Stimulated activated CD8-positive, alpha-beta memory T cell treated with anti-CD3 and anti-CD28 coated beads, Interleukin-15, amount 100 ng/mL, for 24 hours (primary cell): ENCODE results near the gene TBC1D8.
"Not testable (repeated sequence)": the region's sequence is repeated elsewhere in the genome, so short reads cannot be mapped to it uniquely, and the experiment has no call there.

Experiments used
- DNase-seq: peaks from one replicate; pipeline ENCODE4 v3.0.0-alpha.2; 2020; ENCODE audit warnings: low read depth

Gene TBC1D8

DNA sequence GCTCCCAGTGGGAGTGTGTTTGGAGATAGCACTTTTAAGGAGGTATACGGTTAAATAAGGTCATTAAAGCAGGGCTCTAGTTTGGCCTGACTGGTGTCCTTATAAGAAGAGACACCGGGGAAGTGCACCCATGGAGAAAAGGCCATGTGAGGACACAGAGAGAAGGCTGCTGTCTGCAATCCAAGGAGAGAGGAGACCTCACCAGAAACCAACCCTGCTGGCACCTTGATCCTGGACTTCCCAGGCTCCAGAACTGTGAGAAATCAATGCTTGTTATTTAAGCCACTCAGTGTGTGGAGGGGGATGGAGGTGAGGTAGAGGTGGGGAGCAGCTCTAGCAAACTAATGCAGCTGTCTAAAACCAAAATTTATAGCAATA, 87.1 kb downstream of the TBC1D8 start:
- DNase-seq, result no peak

DNA sequence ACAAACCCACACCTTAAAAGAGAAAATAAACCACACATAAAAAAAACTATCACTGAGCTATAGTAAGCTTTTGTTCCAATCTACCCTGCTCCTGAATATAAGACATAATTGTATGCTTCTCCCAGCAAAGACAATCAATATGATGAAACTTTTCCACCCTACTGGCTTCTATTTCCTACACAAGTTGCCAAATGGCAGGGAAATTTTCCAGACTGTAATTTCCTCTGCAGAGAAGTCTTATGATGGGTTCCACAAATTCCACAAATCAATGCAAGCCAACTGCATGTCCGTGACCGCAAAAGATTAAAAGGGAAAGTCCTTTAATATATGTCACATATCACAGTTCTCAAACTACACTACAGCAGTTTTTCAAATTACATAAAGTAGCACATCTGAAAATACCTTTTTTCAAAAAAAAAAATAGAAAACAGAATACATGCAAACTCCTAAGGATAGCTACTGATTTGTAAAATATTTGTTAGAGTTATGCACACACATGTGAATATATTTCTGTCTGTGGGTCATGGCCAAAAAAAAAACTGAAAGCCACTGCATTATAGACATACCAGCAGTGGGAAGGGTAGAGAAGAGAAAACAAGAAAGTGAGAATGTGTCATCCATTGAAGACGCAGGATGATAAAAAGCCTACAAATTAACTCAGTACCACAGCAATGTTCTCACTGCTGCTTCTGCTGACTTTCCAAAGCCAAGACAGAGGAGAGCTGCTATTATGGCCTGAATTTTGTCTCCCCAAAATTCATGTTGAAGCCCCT, 87.6 kb downstream of the TBC1D8 start:
- DNase-seq, result no peak

DNA sequence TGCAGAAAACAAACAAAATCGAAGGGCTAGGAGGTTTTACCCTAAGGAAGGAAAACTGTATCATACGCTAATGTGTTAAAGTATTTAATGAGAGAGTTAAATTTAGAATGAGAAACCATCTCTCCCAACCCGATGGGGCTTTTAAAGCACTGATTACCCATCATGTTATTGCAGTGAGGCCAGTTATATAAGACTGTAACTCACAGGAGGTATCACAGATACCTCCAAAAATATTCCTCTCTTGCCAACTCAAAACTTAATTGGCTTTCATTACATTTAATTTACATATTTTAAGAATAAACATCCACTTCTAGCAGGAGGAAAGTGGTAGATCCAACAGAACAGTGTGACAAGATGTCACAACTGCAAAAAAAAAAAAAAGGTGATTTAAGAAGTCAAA, 92.8 kb downstream of the TBC1D8 start:
- DNase-seq, result no peak

DNA sequence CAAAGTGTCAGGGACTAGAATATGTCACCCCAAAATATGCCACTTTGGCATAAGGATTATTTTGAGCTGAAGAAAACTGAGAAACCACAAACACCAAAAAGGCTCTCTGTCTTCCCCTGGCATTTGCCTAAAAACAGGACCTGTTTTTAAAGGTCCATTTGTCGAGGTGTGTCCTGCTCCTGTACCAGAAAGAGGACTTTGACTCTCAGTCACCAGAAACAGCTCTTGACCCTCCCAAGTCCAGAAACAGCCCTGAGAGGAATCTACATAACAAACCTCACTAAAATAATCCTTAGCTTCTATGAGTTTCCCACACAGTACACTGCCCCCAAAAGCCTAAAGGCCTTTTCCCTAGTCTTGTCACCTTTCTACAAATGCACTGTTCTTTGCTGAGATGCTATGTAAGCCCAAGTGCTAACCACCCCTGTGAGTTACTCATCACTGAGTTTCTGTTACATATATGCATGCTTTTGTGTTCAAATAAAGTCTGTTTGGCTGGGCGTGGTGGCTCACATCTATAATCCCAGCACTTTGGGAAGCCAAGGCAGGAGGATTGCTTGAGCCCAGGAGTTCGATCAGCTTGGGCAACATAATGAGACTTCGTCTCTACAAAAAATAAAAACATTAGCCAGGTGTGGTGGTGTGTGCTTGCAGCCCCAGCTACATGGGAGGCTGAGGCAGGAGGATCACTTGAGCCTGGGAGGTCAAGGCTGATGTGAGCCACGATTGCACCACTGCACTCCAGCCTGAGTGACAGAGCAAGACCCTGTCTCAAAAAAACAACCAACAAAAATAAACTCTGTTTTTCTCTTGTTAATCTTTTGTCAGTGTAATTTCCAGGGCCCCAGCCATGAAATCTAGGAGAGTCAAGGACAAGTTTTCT, 93.9 kb downstream of the TBC1D8 start:
- no peak for DNase-seq

DNA sequence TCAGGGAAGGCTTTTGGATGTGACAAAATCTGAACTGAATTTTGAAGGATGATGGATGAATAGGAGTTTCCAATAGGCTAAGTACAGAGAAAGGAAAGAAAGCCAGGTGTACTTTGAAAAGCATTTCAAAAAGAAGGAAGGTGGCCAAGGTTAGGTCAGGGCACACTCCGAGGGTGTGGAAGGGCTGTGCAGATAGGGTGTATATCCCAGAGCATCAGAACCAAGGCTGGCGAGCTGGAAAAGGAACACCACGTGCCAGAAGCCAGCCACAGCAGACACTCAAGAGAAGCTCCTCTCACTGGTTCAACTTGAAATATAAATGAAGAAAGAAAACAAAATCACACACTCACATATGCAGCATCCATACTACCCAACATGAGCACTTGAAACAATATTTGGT, 98.1 kb downstream of the TBC1D8 start:
- DNase-seq, result no peak

DNA sequence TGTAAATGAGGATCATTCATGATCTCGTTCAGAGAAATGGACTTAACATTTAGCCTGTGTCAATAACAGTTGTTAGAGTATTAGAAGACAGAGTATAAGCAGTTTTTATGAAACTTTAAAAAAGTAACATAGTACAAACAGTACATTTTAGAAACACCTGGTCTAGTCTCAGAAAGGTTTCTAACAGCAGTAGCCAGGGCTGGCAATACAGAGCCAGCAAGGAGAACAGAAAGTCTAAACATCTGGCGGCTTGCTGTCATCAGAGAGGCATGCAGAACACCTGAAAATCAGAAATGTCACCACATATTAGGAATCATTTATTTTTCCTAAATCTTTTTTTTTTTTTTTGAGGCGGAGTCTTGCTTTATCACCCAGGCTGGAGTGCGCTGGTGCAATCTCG, 99.0 kb downstream of the TBC1D8 start:
- DNase-seq, result no peak

DNA sequence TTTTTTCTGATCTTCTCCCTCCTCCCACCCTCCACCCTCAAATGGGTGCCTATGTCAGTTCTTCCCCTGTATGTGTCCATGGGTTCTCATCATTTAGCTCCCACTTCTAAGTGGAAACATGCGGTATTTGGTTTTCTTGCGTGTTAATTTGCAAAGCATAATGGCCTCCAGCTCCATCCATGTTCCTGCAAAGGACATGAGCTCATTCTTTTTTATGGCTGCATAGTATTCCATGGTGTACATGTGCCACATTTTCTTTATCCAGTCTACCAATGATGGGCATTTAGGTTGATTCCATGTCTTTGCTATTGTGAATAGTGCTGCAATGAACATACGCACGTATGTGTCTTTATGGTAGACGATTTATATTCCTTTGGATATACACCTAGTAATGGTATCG, 100.3 kb downstream of the TBC1D8 start:
- DNase-seq, result not testable (repeated sequence)

DNA sequence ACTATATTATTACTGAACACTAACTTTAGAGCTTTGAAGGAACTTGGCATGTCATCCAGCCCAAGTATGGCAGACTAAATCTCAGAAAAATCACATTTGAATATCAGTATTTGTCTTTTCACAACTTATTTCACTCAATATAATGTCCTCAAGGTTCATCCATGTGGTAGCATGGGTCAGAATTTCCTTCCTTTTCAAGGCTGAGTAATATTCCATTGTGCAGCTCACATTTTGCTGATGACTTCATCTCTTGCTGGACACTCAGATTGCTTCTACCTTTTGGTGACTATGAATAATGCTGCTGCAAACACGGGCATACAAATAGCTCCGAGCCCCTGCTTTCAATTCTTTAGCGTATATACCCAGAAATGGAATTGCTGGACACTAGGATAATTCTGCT, 102.4 kb downstream of the TBC1D8 start:
- no peak for DNase-seq

DNA sequence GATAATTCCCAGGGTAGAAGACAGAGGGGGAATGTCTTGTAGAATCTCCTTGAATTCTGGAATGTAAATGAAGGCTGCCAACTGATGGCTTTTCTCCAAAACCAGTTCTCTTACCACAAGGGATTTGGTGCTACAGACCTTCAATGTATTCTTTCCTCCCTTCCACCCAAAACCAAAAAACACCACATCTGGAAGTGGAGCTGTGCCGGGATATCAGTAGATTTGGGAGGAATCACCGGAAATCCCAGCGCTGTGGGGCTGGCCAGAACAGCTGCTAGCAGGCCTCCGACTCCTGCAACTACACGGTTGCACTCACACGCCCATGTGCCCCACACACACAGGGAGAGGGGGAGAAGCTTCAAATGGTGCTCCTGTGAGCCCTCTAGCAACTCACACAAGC, 103.4 kb downstream of the TBC1D8 start:
- DNase-seq, result no peak

DNA sequence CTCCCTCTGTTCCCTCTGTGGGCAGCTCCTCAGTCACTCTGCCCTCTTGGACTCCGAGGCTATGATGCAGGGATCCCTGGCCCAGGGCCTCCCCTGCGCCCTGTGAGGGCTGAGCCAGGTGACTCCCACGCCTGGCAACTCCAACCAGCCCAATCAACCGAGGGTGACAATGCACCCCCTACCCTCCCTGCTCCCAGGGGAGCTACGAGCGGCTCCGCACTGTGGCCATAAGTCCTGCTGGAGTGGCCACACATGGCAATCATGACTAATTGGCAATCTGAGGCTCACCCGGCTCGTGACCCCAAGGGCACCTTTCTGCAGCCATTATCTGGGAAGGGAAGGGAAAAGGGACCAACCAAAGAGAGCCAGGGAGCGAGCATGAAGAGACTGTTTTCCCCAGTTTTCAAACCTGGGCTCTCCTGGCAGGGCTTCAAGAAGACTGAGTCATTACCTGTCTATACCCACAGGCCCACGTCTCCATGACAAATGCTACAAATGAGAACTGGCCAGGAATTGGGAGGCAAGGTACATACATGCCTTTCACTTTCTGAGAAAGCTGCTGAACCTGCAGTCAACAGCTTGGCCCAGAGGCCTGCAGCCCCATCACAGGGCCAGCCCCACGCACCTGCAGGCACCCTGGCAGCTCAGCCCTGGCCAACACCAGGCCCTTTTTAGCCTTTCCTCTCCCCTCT, 104.0 kb downstream of the TBC1D8 start:
- DNase-seq, result no peak

DNA sequence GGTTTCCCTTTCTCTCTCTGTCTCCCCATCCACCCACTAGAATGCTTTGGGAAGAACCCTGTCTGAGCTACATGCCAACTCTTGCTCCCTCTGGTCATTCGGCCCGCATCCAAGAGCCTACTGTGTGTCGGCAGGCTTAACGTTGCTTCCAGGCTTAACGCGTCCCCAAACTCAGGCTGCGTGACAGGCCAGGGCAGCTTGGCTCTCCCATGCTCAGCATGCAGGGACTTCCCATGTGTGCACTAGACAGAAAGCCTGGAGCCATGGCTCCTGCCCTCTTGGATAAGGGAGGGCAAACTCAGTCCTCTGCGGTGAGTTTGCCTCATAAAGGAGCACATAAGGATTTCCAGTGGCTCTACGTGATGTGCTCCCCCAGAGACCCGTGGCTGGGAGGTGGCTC, 105.9 kb downstream of the TBC1D8 start:
- DNase-seq, result no peak

DNA sequence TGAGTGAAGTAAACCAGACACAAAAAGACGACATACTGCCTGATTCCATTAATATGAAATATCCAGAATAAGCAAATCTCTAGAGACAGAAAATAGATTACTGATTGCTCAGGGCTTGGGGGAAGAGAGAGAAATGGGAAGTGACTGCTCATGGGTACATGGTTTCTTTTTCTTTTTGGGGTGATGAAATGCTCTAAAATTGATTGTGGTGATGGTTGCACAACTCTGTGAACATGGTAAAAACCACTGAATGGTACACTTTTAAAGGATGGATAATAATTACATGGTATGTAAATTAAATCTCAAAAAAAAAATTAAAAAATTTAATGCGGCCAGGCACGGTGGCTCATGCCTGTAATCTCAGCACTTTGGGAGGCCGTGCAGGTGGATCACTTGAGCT, 109.8 kb downstream of the TBC1D8 start:
- no peak for DNase-seq

DNA sequence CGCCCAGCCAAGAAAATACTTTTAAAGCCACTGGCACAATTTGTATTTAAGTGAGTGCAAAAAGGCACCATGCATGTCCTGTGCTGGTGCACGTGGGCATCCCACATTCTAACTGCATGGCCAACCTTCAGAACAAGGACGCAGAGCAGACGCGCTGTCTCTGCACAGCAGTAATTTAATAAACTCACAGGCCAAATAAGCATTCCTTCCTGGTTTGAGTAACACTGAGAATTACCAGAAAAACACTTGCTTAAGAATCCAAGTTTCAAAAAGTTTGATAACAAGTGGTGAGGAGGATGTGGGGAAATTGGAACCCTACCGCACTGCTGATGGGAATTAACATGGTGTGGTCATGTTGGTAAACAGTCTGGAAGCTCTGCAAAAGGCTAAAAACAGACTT, 110.4 kb downstream of the TBC1D8 start:
- no peak for DNase-seq

DNA sequence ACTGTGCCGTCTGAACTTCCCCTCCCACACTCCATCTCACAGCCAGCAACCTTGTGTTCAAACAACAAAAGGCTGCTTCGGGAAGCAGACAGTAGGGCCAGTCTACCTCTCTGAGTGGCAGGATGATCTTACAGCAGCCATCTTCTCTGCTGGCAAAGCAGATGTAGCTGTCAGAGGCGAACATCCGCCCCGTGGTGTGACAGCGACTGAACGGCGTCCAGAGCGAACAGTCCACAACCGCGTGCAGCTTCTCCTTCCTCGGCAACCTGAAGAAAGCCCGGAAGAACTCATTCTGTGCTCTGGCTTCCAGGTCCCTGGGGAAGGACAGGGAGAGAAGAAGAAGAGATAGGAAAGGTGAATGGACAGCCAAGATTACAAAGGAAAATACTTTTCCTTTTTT, 111.1 kb downstream of the TBC1D8 start:
- DNase-seq, result no peak

DNA sequence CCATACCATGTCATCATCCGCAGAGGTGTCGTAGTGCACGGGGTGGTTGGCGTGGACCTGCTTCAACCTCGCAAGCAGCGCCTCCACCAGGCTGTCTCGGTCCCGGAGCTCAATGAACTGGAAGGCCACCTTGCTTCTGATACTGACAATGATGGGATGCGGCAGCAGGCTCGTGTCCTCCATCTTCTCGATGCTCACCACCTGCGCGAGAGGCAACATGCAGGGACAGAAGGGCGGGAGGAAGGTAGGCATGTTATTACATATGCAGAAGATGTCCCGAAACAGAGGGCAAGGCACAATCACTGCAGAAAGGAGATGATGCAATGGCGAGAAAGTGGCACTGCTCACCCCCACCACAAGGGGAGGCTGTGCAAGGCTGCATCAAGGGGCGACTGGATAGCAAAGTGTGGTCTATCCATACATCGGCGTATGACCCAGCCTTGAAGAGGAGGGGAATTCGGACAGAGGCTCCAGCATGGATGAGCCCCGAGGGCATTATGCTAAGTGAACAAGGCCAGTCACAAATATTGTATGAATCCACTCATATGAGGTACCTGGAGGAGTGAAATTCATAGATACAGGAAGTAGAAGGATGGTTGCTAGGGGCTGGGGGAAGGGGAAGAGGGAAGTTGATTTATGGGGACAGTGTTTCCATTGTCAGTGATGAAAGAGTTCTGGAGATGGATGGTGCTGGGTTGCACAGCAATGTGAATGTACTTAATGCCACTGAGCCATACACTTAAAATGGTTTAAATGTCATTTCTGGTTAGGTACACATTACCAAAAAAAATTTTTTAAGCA, 112.5 kb downstream of the TBC1D8 start:
- DNase-seq, result no peak

DNA sequence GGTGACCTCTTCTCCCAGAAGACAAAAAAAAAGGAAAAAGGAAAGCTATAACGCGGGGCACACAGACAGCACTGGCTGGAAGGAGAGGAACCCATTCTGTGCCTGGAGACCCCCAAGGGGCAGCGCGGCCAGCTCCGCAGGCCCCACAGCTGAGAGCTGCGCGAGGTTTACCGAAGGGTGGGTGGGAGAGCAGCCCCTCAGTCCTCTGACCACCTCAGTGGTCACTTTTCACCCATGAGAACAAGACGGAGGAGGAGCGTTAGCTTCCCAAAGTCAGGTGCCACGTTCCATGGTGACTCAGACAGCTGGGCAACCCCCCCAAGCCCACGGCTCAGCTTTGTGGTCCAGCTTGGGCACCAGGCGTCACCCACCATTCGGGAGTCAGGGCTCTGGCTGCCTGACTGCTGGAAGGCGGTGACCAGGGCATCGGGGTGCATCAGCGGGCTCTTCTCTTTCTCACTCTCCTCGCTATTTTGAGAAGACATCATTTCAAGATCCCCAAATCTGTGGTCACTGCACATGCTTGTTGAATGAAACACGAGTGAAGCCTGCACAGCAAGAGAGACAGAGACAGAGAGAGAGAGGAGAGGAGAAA, 113.9 kb downstream of the TBC1D8 start:
- no peak for DNase-seq

DNA sequence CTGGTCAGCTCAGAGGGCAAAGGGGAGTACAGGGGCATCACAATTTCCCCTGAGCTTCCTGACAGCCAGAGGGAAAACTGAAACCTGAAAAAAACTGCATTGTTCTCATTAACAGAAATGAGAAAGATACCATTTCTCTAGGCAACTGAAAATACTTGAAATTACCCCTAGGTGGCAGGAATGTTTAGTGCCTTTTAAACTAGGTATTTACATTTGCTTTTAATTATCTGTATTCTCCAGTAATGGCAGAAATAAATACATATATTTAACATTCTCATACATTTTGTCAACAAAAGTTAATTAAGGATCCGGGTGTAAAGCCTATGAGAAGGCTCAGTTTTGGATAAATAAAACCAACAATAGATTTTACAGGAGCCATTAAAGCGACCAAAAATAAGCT, 114.6 kb downstream of the TBC1D8 start:
- DNase-seq, result no peak

DNA sequence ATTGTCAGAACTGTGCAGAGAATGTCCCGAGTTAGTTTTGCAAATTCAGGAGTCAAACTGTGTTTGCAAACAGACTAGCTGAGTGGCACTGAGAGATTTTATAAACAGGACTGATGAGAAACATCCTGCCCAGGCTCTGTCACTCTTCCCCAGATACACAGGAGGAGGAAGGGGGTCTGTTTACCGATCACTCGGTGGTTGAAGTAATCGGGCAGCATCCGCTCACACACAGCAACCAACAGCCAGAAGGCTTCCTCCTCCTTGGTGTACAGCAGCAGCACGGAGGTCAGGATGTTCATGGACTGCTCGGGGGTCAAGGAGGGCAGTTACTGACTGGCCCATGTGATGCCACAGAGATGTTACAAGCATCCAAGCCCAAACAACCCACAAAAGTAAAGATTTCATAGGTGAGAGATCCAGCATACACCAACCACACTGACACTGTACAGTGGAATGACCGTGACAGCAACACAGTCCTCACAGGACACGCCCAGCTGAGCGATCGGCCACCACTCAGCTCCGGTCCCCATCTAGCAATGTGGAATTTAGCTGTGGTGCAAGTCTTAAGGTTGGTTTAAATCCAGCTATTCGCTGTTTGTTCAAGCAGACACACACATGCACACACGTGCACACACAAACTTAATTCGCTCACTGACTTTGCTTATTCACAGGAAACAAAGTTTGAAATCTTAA, 119.0 kb downstream of the TBC1D8 start:
- DNase-seq, result no peak

DNA sequence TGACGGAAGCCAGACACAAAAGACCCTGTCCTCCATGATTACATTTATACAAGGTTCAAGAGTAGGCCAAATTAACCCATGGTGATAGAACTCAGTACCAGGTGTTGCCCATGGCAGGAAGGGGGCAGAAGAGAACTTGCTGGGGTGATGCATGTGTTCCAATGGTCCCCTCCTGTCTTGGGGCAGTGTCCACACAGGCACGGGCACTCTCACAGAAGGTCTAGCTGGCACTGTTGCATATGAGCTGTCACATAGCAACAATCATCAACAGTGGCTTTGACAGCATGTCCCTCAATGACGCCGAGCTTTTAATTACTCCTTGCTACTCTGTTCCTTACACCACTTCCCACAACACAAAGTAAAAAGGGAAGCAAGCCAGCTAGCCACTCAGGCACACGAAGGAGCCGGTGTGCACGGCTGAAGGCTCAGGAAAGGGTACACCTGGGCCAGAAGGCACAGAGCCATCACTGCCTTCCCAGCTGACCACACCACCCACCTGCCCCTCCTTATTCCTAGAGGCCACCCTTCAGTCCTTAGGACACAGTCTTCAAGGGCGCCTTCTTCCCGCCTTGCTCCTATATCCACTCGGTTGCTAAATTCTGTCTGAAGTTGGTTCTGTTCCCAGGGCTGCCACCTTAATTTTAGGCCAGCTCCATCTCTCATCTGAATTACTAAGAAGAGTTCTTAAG, 120.2 kb downstream of the TBC1D8 start:
- no peak for DNase-seq

DNA sequence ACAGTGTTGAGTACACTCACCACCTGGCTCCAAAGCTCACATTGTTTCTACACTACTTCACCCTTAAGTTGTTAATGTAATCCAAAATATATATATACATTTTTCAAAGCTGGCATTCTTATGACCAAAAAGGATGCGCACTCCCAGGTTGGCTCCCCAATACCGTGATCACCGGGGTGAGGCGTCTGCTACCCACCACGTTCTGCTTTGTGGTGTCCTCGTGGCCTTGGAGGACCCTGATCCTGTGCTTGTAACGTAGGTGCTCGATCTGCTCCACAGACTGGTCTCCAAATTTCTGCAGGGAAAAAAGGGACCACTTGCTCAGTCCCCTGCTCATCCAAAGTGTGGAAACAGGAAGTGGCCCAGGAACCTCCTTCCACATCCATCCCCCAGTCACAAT, 123.3 kb downstream of the TBC1D8 start:
- no peak for DNase-seq
